H1 (cell line): Measurements from ENCODE around the gene ACAT2. TPM values are rescaled to one million over a fixed set of nuclear protein-coding genes. Genes with fewer than 3 reads are reported as not detected.

Experiments used
- CTCF ChIA-PET: fragments of 300-600 bp; sonication (Branson Sonifier 250); formaldehyde crosslinking; loops from one replicate; lab custom pipeline; 2021; ENCODE audit not compliant: partially characterized antibody; lab: Charles Lee
- POLR2A ChIA-PET: fragments of 300-600 bp; sonication (Branson Sonifier 250); formaldehyde crosslinking; loops from one replicate; lab custom pipeline; 2021; ENCODE audit warnings: inconsistent platforms; ENCODE audit not compliant: partially characterized antibody; lab: Charles Lee
- DNase-seq, 2 experiments: peaks; one replicate each; pipeline versions ENCODE4 v3.0.0 to v3.0.0-alpha.2; 2010 to 2022; ENCODE audit warnings: low spot score in 2 of 2, low read depth in 1 of 2, mixed read lengths in 1 of 2
- FAIRE-seq: peaks from 2 replicates; lab custom pipeline; 2011; peaks lifted over from hg19 to GRCh38; lab: Jason Lieb, UNC
- H2AFZ ChIP-seq: 2 replicates; pipeline ENCODE4 v1.8.1; 2012; ENCODE audit warnings: low read length, inconsistent platforms
- H2AK5ac ChIP-seq: 2 replicates; pipeline ENCODE4 v1.6.1; 2013; ENCODE audit warnings: low read depth, low read length
- H2BK120ac ChIP-seq: replicated peaks from 2 replicates; pipeline ENCODE3; 2013; ENCODE audit warnings: low read depth, low read length, inconsistent platforms
- H2BK12ac ChIP-seq: 2 replicates; pipeline ENCODE4 v1.6.1; 2013; ENCODE audit warnings: low read depth, low read length
- H2BK15ac ChIP-seq: 2 replicates; pipeline ENCODE4 v1.6.1; 2013; ENCODE audit warnings: low read length
- H2BK20ac ChIP-seq: 2 replicates; pipeline ENCODE4 v1.6.1; 2013; ENCODE audit warnings: low read length
- H2BK5ac ChIP-seq: 2 replicates; pipeline ENCODE4 v1.6.1; 2013; ENCODE audit warnings: low read depth, low read length
- H3K14ac ChIP-seq: 2 replicates; pipeline ENCODE4 v1.6.1; 2013; ENCODE audit warnings: inconsistent platforms; ENCODE audit not compliant: insufficient read length
- H3K18ac ChIP-seq: 2 replicates; pipeline ENCODE4 v1.6.1; 2013; ENCODE audit warnings: low read length; ENCODE audit errors: extremely low read depth
- H3K23ac ChIP-seq: 2 replicates; pipeline ENCODE4 v1.6.1; 2013; ENCODE audit warnings: inconsistent platforms; ENCODE audit not compliant: insufficient read length
- H3K23me2 ChIP-seq: 2 replicates; pipeline ENCODE4 v1.6.1; 2013; ENCODE audit warnings: low read depth, low read length
- H3K27ac ChIP-seq: 2 replicates; pipeline ENCODE4 v1.6.1; 2011; ENCODE audit warnings: low read depth, low read length, inconsistent platforms
- H3K27me3 ChIP-seq, 4 experiments: replicated peaks in 1 of 4; 1 replicate in 1 of 4; 2 replicates in 3 of 4; pipeline versions ENCODE4 v1.6.1 to v1.8.1; 2011 to 2013; ENCODE audit warnings: low read length in 3 of 4, mild to moderate bottlenecking in 3 of 4, inconsistent platforms in 2 of 4, mixed read lengths in 2 of 4, moderate library complexity in 1 of 4; ENCODE audit not compliant: control insufficient read depth in 3 of 4, insufficient read depth in 3 of 4; ENCODE audit errors: extremely low read depth in 1 of 4
- H3K36me3 ChIP-seq, 4 experiments: 2 replicates each; pipeline versions ENCODE4 v1.6.1 to v1.8.1; 2011 to 2013; ENCODE audit warnings: mild to moderate bottlenecking in 4 of 4, low read length in 3 of 4, moderate library complexity in 2 of 4, control low read depth in 1 of 4, inconsistent platforms in 1 of 4; ENCODE audit not compliant: insufficient read depth in 4 of 4, control insufficient read depth in 2 of 4
- H3K4ac ChIP-seq: replicated peaks from 2 replicates; pipeline ENCODE3; 2013; ENCODE audit warnings: low read length, low read depth, mixed read lengths, inconsistent platforms; ENCODE audit not compliant: insufficient read length
- H3K4me1 ChIP-seq, 4 experiments: replicated peaks in 1 of 4; 1 replicate in 1 of 4; 2 replicates in 3 of 4; pipeline versions ENCODE4 v1.6.1 to v1.8.1; 2011 to 2013; ENCODE audit warnings: low read length in 3 of 4, inconsistent platforms in 2 of 4, mixed read lengths in 1 of 4; ENCODE audit not compliant: insufficient read depth in 4 of 4, control insufficient read depth in 3 of 4
- H3K4me2 ChIP-seq, 2 experiments: 2 replicates each; pipeline versions ENCODE4 v1.6.1 to v1.8.1; 2011 to 2013; ENCODE audit warnings: low read depth in 2 of 2, low read length in 2 of 2, control low read depth in 1 of 2, inconsistent platforms in 1 of 2, mild to moderate bottlenecking in 1 of 2; ENCODE audit not compliant: insufficient read depth in 1 of 2
- H3K4me3 ChIP-seq, 4 experiments: fragments of 200-600, 300-600 bp in 1 of 4; sonication (generic), shearing (Covaris generic), sonication (Bioruptor Twin) in 1 of 4; 2 replicates each; pipeline versions ENCODE4 v1.5.1 to v1.8.1; 2011 to 2016; ENCODE audit warnings: low read length in 4 of 4, low read depth in 3 of 4, control low read depth in 2 of 4, inconsistent platforms in 2 of 4, mild to moderate bottlenecking in 2 of 4, mixed read lengths in 1 of 4, moderate library complexity in 1 of 4; ENCODE audit not compliant: insufficient read depth in 2 of 4; ENCODE audit errors: extremely low read depth in 1 of 4
- H3K56ac ChIP-seq: replicated peaks from 2 replicates; pipeline ENCODE3; 2013; ENCODE audit warnings: low read depth, mild to moderate bottlenecking, mixed read lengths, low read length, inconsistent platforms; ENCODE audit not compliant: insufficient read length
- H3K79me1 ChIP-seq: 2 replicates; pipeline ENCODE4 v1.6.1; 2013; ENCODE audit warnings: low read depth, low read length, control low read depth
- H3K79me2 ChIP-seq, 2 experiments: 2 replicates each; pipeline versions ENCODE4 v1.6.1 to v1.8.1; 2012 to 2013; ENCODE audit warnings: low read length in 2 of 2, mild to moderate bottlenecking in 2 of 2, inconsistent platforms in 1 of 2; ENCODE audit not compliant: insufficient read depth in 2 of 2, control insufficient read depth in 1 of 2
- H3K9ac ChIP-seq, 4 experiments: replicated peaks in 1 of 4; 1 replicate in 1 of 4; 2 replicates in 3 of 4; pipeline versions ENCODE4 v1.6.1 to v1.8.1; 2011 to 2013; ENCODE audit warnings: low read depth in 3 of 4, low read length in 3 of 4, control low read depth in 2 of 4, mild to moderate bottlenecking in 2 of 4, moderate library complexity in 2 of 4, inconsistent platforms in 1 of 4; ENCODE audit errors: extremely low read depth in 1 of 4
- H3K9me3 ChIP-seq, 2 experiments: 2 replicates each; pipeline versions ENCODE4 v1.6.1 to v1.8.1; 2012 to 2013; ENCODE audit warnings: mild to moderate bottlenecking in 2 of 2, moderate library complexity in 2 of 2, control low read depth in 1 of 2, inconsistent platforms in 1 of 2, low read depth in 1 of 2, low read length in 1 of 2, mixed read lengths in 1 of 2; ENCODE audit not compliant: insufficient read depth in 2 of 2
- H4K20me1 ChIP-seq, 2 experiments: replicated peaks in 1 of 2; 2 replicates each; pipeline versions ENCODE3 to v1.8.1; 2011 to 2013; ENCODE audit warnings: inconsistent platforms in 2 of 2, low read length in 2 of 2, mild to moderate bottlenecking in 1 of 2; ENCODE audit not compliant: insufficient read depth in 2 of 2, control insufficient read depth in 1 of 2
- H4K5ac ChIP-seq: 2 replicates; pipeline ENCODE4 v1.6.1; 2013; ENCODE audit warnings: low read length, low read depth, mixed read lengths, inconsistent platforms; ENCODE audit not compliant: insufficient read length
- H4K8ac ChIP-seq: 2 replicates; pipeline ENCODE4 v1.8.0; 2013; ENCODE audit warnings: mild to moderate bottlenecking, moderate library complexity, low read length, inconsistent platforms; ENCODE audit not compliant: insufficient read depth; ENCODE audit errors: extremely low read depth
- H4K91ac ChIP-seq: replicated peaks from 2 replicates; pipeline ENCODE3; 2013; ENCODE audit warnings: low read length, mixed read lengths, inconsistent platforms; ENCODE audit not compliant: insufficient read length
- GTF2F1 ChIP-seq: IDR thresholded peaks from 2 replicates; pipeline ENCODE4 v1.6.1; 2012; ENCODE audit warnings: low read depth, low read length, improper control_type of control experiment, borderline replicate concordance
- RNF2 ChIP-seq: fragments of 200-900, 300-1000 bp; sonication (generic); IDR thresholded peaks from 2 replicates; pipeline ENCODE4 v1.7.1; 2016; ENCODE audit warnings: borderline replicate concordance, low read depth, mild to moderate bottlenecking, antibody characterized with exemption, low read length; ENCODE audit not compliant: poor library complexity, severe bottlenecking; ENCODE audit errors: missing control alignments
- TAF7 ChIP-seq: optimal IDR thresholded peaks from 2 replicates; pipeline ENCODE3; 2011; ENCODE audit warnings: low read depth, mild to moderate bottlenecking, inconsistent platforms, low read length, moderate library complexity, borderline replicate concordance
- WGBS, 2 experiments: shearing (Covaris generic) in 1 of 2; methylation state at CpG; one replicate each; pipeline versions ENCODE4 v1.1.6 to v1.1.7; 2013 to 2015; ENCODE audit warnings: low lambda C conversion rate in 2 of 2, mixed read lengths in 2 of 2, inconsistent platforms in 1 of 2, low coverage in 1 of 2, missing lambda C conversion rate in 1 of 2; ENCODE audit not compliant: insufficient replicate concordance in 2 of 2, insufficient coverage in 1 of 2, insufficient read length in 1 of 2; ENCODE audit errors: extremely low coverage in 1 of 2, missing lambda C conversion rate in 1 of 2; 5-methylcytosine and 5-hydroxymethylcytosine counted together
- polyA plus RNA-seq, 7 experiments: library from polyadenylated mRNA; depleted of rRNA in 3 of 7; stranded (reverse) in 5 of 7; unstranded in 2 of 7; fragments of >200 nt in 5 of 7; fragments of 200-250 nt in 2 of 7; gene quantifications; 1 replicate in 5 of 7; 2 replicates in 1 of 7; 4 replicates in 1 of 7; pipeline versions ENCODE4 v1.2.1 to v1.2.3, GENCODE V29; 2011 to 2013; ENCODE audit warnings: missing spikeins in 2 of 7, mixed read lengths in 2 of 7
- total RNA-seq: library from RNA; stranded (reverse); fragmentation: NEBNext Ultra II Directional; extraction: Animal tissue kit (Norgen Biotek cat#: 25700); gene quantifications from 2 replicates; pipeline ENCODE4 v1.2.1, GENCODE V29; 2021

The ACAT2 gene
- total and polyA plus RNA-seq, 2 of the 8 experiments (the other 6 are each of a cell fraction or from before 2014, with no cell fraction given) = 61.6 to 166 TPM

GRCh38 chr6:159806021-159806458 is 44.2 kb downstream of the ACAT2 start:
- 94% methylated on average over 9 of the region's 9 CpGs; no CpG with 5 or more reads in 1 of the 2 experiments for WGBS, 2 experiments
- Histone ChIP-seq H4K20me1 (no peaks in the 10 kb centered on the region), H4K5ac (no peak overlapping the region), H2BK20ac (no peak overlapping the region), H3K79me1 (no peaks in the 10 kb centered on the region), H2BK5ac (no peak overlapping the region; the same call in 1 of the 2 replicates), H4K8ac (no peak overlapping the region), H3K36me3 (no peaks in the 10 kb centered on the region), H3K4ac (no peak overlapping the region), H3K23ac (no peak overlapping the region), H3K4me3 (no peak overlapping the region), H2BK120ac (no peak overlapping the region), H2AFZ (no peak overlapping the region), H4K91ac (no peak overlapping the region), H3K79me2 (no peaks in the 10 kb centered on the region), H3K27ac (no peak overlapping the region), H3K4me1 (no peaks in the 10 kb centered on the region), H3K9ac (no peak overlapping the region), H3K9me3 (no peaks in the 10 kb centered on the region), H2BK15ac (no peak overlapping the region), H2AK5ac (no peak overlapping the region; the same call in 1 of the 2 replicates), H3K23me2 (no peaks in the 10 kb centered on the region), H3K4me2 (no peak overlapping the region), H3K27me3 (no peaks in the 10 kb centered on the region), H3K14ac (no peak overlapping the region), H3K56ac (no peak overlapping the region), H2BK12ac (0 out of 2 replicates have a peak overlapping the region, but pooled peaks have one; percentile 27), H3K18ac (no peak overlapping the region)
- TF ChIP-seq TAF7 = no peak
- TF ChIP-seq RNF2 = no peak
- TF ChIP-seq GTF2F1 = no peak
- DNase-seq (no peak), FAIRE-seq (no peak)
- POLR2A ChIA-PET = interaction anchor here (1.7 kb wide), 1 partner anchor 16 kb away, joined by 8 read pairs; the partner anchor contains the start of genes MRPL18 and TCP1
- CTCF ChIA-PET = interaction anchor here (0.8 to 1.0 kb wide), 2 partner anchors 145 to 332 kb away, joined by 3 read pairs; no protein-coding TSS in a partner anchor
